ENCODE measurements around the gene NPR3. TPM values are rescaled to one million over a fixed set of nuclear protein-coding genes. Genes with fewer than 3 reads are reported as not detected.

Gene NPR3
- total RNA-seq, 1 experiment from 2014 or later, result 0.11 TPM

- H3K9me3 Mint-ChIP-seq (ENCODE audit: unreplicated experiment), result no peaks in the 10 kb centered on the region
- ChIA-PET POLR2A (no interaction called here), CTCF (no interaction called here)
- peaks cover 7% of the 10 kb centered on the region for H3K27me3 Mint-ChIP-seq (ENCODE audit: insufficient read depth, unreplicated experiment)
- no peak overlapping the region for H3K4me3 Mint-ChIP-seq (ENCODE audit: unreplicated experiment)
- no peak overlapping the region for H3K4me3 ChIP-seq (ENCODE audit: low read depth, low read length)
- no peaks in the 10 kb centered on the region for H3K9me3 ChIP-seq
- H3K27me3 ChIP-seq (replicated peaks; ENCODE audit: control insufficient read depth, insufficient read depth, low read length), result no peaks in the 10 kb centered on the region
- no peak for TF ChIP-seq CTCF (IDR thresholded peaks at IDR 0.05; ENCODE audit: insufficient read depth in 1 of 2, low read depth in 1 of 2, low read length in 1 of 2, severe bottlenecking in 1 of 2, unreplicated experiment in 1 of 2)
- DNase-seq, result no peak
- no peaks in the 10 kb centered on the region for H3K4me1 ChIP-seq
- no peak overlapping the region for H3K27ac Mint-ChIP-seq (ENCODE audit: unreplicated experiment)
- H3K36me3 Mint-ChIP-seq (ENCODE audit: insufficient read depth, unreplicated experiment), result no peaks in the 10 kb centered on the region
- no TSS peak for BruUV-seq (replicated peaks)
- H3K36me3 ChIP-seq (ENCODE audit: control insufficient read depth, insufficient read depth, low read length), result no peaks in the 10 kb centered on the region
- intact Hi-C loops (cut with micrococcal nuclease; ENCODE audit: unreplicated experiment), result no loop called here
- H3K4me1 Mint-ChIP-seq (ENCODE audit: low read depth, unreplicated experiment), result no peaks in the 10 kb centered on the region
These were observed 18.5 kb downstream of the NPR3 start for GRCh38 chr5:32729651-32730050.

- H3K4me3 ChIP-seq (ENCODE audit: low read depth, low read length), result no peak overlapping the region
- Mint-ChIP-seq H3K27me3 (ENCODE audit: insufficient read depth, unreplicated experiment) (peaks cover 20% of the 10 kb centered on the region), H3K9me3 (ENCODE audit: unreplicated experiment) (no peaks in the 10 kb centered on the region), H3K4me3 (ENCODE audit: unreplicated experiment) (no peak overlapping the region), H3K4me1 (ENCODE audit: low read depth, unreplicated experiment) (no peaks in the 10 kb centered on the region), H3K27ac (ENCODE audit: unreplicated experiment) (no peak overlapping the region), H3K36me3 (ENCODE audit: insufficient read depth, unreplicated experiment) (no peaks in the 10 kb centered on the region)
- no peaks in the 10 kb centered on the region for H3K36me3 ChIP-seq (ENCODE audit: control insufficient read depth, insufficient read depth, low read length)
- no peak for DNase-seq
- no peaks in the 10 kb centered on the region for H3K9me3 ChIP-seq
- no peaks in the 10 kb centered on the region for H3K4me1 ChIP-seq
- POLR2A ChIA-PET, result no interaction called here
- BruUV-seq (replicated peaks), result no TSS peak
- no peak for TF ChIP-seq CTCF (IDR thresholded peaks at IDR 0.05; ENCODE audit: insufficient read depth in 1 of 2, low read depth in 1 of 2, low read length in 1 of 2, severe bottlenecking in 1 of 2, unreplicated experiment in 1 of 2)
- intact Hi-C loops (cut with micrococcal nuclease; ENCODE audit: unreplicated experiment), result no loop called here
- no peaks in the 10 kb centered on the region for H3K27me3 ChIP-seq (replicated peaks; ENCODE audit: control insufficient read depth, insufficient read depth, low read length)
- CTCF ChIA-PET, result no interaction called here
These were observed 22.6 kb downstream of the NPR3 start for GRCh38 chr5:32733590-32734340.

GRCh38 chr5:32734827-32735378 is 23.8 kb downstream of the NPR3 start:
- BruUV-seq (replicated peaks), result no TSS peak
- no peaks in the 10 kb centered on the region for H3K27me3 ChIP-seq (replicated peaks; ENCODE audit: control insufficient read depth, insufficient read depth, low read length)
- intact Hi-C loops (cut with micrococcal nuclease; ENCODE audit: unreplicated experiment), result no loop called here
- no peaks in the 10 kb centered on the region for H3K36me3 ChIP-seq (ENCODE audit: control insufficient read depth, insufficient read depth, low read length)
- ChIA-PET POLR2A (no interaction called here), CTCF (no interaction called here)
- H3K9me3 ChIP-seq, result no peaks in the 10 kb centered on the region
- Mint-ChIP-seq H3K4me3 (ENCODE audit: unreplicated experiment) (no peak overlapping the region), H3K9me3 (ENCODE audit: unreplicated experiment) (no peaks in the 10 kb centered on the region), H3K4me1 (ENCODE audit: low read depth, unreplicated experiment) (no peaks in the 10 kb centered on the region), H3K27me3 (ENCODE audit: insufficient read depth, unreplicated experiment) (peaks cover 18% of the 10 kb centered on the region), H3K36me3 (ENCODE audit: insufficient read depth, unreplicated experiment) (no peaks in the 10 kb centered on the region), H3K27ac (ENCODE audit: unreplicated experiment) (no peak overlapping the region)
- H3K4me1 ChIP-seq, result no peaks in the 10 kb centered on the region
- TF ChIP-seq CTCF (IDR thresholded peaks at IDR 0.05; ENCODE audit: insufficient read depth in 1 of 2, low read depth in 1 of 2, low read length in 1 of 2, severe bottlenecking in 1 of 2, unreplicated experiment in 1 of 2), result no peak
- H3K4me3 ChIP-seq (ENCODE audit: low read depth, low read length), result no peak overlapping the region
- DNase-seq, result no peak

Data from Caco-2 (cell line).